ENCODE results near the gene NAV2.
"Not testable (repeated sequence)": the region's sequence is repeated elsewhere in the genome, so short reads cannot be mapped to it uniquely, and the experiment has no call there.

The NAV2 gene

DNA sequence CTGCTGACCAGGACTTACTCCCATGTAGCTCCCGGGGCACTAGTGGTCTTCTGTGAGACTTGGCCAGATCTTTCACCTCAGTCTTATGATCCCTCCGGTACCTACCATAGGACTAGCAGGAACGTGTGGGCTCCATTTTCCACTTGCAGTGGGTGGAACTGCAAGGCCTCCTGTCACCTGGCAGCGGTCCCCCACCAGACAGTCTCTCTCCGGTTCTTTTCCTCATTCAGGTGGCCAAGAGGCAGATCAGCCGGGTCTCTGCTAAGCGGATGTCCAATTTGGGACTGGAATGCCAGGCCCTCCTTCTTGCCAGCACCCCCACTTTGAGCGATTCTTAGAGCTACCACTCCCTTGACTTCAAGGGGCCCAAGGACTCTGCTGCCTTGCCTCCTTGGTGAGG, 158.9 kb downstream of the NAV2 start:
- no peak for DNase-seq

DNA sequence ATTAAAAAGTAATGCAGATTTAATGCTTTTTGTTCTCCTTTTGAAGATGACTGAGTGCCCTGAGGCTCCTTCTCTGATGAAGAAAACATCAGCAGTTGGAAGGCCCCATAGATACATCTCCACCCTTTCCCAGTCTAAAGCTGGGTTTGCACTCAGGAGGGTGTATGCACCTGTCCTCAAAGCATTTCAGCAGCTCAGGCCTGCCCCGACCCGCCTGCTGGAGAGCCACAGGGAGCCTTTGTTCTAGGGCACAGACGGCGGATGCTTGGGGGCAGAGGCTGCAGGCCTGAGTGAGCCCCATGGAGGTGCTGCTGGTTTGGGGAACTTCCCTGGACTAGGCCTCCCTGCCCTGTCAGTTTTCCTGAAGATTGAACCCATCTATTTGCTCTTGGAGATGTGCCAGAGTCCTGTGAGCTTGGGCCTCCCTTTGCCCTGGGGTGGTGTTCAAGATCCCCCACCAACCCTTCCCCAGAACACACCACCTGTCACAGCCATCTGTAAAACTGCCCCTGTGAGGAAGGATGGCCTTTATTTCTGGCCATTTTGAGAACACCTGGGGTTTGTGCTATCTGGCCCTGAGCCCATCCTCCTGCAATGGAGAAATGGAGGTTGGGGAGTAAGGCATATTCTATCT, 160.0 kb downstream of the NAV2 start:
- no peak for DNase-seq

DNA sequence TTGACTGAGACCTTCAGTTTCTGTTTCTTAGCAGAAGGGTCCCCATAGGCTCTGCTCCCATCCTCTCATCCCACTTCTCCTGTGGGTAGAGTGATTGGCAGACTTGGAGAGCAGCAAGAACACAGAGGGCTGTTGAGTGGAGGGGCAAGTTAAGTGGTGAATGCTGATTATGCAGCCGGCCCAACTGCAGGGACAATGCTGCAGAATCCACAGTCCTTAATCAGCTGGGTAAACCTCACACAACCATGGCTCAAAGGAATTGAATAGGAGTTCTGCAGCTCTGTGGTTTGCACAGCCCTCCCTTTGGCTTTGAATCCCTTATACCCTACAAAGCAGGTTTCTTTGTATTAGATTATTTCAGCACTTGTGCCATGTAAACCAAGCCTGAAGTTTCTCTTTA, 161.1 kb downstream of the NAV2 start:
- no peak for DNase-seq

DNA sequence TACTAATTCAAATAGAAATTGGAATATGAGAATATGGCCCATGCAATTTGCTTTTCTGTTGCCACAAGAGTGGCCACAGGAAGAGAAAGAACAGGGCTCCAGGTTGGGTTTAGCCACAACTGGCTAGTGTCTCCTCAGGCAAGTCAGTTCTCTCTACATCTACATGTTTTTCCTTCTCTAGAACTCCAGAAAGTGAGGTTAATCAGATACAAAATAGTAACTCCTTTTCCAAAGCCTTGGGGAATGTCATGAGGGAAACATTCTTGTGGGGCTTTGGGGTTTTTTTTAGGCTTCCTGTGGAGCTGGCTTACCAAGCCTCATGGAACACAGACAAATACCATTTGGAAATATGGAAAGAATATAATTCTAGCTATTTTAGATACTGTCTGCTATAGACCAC, 161.6 kb downstream of the NAV2 start:
- DNase-seq: no peak

DNA sequence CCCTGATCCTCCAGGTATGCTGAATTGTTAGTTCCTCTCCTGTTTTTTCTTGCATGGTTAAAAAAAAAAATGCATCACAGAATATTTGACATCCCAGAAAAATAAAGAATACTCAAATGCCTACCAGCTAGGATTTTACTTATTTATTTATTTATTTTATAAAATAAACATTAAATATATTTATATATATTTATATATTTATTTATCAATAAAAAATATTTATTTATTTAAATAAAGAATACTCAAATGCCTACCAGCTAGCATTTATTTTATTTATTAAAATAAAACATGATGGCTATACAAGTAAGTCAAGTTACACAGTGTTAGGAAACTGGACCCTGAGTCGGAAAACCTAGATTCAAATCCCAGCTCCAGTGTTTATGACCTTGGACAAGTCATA, 164.1 kb downstream of the NAV2 start:
- DNase-seq: no peak

DNA sequence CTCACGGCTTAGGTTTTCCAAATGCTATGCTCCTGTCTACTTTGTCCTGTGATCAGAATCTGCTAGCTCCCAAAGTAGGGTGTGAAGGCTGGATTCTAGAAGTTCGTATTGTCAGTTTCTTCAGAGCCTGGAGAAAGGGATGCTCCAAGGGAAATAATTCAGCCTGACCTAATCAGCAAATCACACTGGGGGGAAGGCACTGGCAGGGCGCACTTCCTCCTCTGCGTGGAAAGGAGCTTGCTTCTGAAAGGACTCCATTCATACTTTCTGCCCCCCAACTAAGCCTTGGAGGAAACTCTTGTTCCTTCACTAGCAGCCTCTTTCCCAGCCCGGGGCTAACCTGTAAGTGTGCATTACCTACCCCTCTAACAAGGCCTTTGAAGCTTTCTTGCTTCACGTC, 165.9 kb downstream of the NAV2 start:
- no peak for DNase-seq

DNA sequence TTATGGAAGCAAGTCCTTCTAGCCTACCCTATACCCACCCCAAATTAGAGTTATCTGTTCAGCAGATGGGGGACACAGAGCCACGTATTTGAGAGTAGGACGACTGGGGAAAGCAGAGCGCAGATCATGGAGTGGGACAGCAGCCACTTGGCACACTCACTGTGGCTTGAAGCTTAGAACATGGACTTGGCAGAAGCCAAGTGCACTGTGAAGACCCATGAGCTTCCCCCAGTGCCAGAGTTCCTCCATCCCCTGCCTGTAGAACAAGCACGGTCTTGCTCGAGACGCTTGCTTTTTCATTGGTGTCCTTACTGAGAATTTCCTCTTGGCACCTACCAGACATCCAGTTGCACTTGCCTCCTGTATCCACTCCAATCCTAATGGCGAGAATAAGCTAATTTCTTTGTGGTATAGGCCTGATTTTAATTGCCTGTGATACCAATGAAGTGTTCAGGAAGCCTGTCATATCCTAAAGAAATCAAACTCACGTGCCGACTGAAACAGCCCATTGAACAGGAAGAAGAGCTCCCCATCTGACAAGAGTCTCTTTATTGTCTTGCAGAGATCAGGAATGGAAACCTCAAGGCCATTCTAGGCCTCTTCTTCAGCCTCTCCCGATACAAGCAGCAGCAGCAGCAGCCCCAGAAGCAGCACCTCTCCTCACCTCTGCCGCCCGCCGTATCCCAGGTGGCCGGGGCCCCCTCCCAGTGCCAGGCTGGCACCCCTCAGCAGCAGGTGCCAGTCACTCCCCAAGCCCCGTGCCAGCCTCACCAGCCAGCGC, 166.9 kb downstream of the NAV2 start:
- no peak for DNase-seq

DNA sequence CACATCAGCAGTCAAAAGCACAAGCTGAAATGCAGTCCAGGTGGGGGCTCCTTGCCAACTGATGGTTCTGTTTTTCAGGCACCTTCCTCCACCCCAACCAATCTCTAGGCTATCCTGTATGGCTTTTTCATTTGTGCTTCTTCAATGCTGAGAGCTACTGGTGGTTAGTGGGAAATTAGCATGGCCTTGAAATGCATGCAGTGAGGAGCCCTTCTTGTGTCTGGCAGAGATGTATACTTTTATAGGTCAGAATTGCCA, 167.4 kb downstream of the NAV2 start:
- no peak for DNase-seq

DNA sequence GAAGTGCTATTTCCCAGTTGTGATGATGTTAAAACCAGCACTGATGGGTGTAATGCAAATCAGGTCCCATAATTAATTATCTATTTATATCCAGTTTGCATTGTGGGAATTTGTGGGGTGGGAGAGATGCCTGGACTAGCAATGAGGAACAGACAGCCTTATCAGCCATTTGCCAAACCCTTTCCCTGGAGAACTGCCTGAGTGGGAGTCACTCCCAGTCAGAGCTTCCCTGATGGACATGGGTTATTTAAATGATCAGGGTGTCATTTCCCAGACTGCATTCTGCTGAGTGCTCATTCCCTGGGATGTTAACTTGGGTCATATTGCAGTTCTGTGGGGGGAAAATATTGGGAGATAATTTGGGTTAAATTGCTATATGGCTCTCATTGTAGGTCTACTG, 168.5 kb downstream of the NAV2 start:
- DNase-seq: no peak

DNA sequence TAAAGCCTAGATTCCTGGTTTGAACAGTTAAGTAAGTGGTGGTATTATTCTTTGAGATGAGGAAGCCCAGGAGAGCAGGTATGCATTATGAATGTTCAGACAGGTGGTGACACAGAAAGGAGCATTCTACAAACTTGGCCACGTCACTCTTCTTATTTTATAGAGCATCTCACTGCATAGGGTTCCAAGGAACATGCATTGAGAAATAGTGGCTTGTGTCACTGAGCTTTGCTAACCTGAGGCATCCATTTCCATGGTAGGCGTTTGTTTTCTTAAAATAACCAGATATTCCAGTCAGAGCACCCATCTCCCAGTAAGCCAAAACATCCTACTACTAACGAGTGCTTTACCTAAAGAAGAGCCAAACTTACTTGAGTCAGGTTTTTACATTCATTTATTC, 169.7 kb downstream of the NAV2 start:
- no peak for DNase-seq

DNA sequence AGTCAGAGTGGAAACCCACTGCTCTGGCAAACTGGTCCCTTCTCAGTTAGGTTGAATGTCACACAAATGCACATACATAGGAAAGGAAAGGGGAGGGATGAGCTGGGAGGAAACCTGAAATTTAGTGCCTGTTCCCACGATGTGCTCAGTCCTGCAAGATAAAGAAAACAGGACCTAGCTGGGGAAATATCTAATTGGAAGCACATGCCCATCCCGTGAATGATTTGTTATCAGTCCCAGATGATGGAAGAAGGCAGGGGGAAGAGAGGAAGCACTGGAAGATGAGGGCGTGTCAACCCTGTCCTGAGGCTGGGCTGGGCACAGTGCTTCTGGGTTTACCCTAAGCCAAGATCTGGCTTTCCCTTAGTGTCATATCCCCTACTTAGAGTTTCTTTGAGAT, 173.9 kb downstream of the NAV2 start:
- no peak for DNase-seq

DNA sequence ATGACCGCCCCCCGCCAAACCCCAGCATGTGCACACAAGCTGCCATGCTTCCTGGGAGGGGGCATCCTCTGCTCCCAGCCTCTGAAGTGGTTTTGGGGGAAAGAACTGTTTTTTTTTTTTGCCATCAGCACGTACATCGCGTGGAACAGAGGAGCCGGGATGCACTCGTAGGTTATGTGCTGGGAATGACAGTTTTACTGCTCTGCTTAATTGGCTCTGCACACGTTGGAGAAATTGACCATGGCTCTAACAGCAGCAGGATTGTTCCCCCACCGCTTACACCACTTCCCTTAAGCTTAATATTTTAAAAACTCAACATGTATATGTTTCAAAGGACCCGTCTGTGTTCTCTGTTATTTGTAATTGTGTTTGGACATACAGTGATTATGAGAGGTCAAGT, 175.2 kb downstream of the NAV2 start:
- DNase-seq: no peak

DNA sequence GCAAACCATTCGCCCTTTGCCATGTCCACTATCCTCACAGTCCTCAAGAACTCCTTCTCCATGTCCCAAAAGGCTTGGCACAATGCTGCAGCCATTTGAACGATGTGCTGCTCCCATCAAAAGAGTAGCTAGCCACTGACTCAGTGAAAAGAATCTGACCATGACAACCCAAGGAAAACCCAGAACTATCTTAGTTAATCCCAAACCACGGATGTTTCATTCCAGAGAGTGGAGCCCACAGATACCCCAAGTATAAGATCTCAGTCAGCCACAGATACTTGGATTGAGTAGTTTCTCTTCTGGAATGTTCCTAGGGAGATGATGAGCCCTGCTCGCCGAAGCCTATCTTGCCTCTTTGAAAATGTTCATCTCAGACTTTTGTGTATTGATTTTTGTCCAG, 176.9 kb downstream of the NAV2 start:
- no peak for DNase-seq

DNA sequence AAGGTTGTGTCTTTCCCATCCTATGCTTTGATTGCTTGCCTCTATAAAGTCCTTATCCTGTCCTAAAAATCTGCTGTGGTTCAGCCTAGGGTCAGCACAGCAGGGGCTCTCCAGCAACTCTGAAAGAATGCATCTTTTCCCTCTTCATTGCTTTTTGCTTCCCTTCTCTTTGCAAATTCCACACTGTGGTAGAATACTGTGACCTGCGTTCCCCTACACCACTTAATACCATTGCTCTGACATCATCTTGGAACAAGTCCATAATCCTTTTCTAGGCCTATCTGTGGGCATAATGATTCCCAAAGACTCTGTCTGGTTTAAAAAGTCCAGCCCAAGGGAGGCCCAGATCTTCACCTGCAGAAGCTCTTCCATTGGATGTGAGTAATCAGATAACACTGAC, 177.7 kb downstream of the NAV2 start:
- DNase-seq: no peak

DNA sequence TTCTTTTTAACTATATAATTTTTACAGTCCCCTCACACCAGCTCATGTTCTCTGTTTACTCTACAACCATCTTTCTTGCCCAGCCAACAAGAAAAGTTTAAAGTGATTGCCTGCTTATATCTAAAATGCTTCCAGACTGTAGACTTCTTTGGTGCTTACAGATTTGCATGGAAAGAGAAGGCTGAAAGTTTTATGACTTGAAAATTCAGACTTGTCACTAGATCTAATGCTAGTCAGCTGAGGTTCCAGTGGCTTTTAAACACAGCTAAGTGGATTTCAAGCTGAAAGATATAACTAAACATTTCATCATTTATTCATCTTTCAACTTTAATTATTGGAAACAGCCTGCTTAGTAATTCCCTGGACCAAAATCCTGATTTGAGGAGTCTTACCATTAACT, 178.4 kb downstream of the NAV2 start:
- DNase-seq: no peak

DNA sequence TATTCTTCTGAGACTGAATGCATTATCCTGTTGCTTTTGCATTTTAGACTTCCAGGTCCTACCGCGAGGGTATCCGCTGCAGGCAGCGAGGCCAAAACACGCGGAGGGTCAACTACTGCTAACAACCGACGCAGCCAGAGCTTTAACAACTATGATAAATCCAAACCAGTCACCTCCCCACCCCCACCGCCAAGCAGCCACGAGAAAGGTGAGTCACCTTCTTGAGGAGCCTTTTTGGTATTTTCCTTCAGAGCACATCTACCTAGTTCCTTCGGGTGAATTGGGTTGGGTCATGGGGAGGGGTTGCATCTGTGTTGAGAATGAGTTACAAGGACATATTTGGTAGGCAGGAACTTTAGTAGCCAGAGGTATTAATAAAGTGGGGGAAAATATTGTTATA, 179.8 kb downstream of the NAV2 start:
- no peak for DNase-seq

DNA sequence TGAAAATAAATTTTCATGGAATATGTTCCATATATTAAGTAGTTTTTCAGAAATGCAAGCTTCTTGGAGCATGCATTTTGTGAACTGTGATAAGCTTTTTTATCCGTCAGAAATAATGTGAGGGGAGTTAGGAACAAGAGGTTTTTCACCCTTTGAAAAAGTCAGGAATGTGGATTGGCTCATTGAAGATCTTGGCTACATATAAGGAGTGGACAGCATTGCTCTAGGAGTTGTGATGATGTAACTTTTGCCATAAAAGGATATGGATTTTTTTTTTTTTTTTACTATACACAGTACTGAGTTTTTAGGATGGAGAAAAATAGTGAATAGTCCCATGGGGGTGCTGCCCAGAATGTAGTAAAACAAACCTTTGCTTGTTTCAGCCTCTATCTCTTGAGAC, 180.2 kb downstream of the NAV2 start:
- no peak for DNase-seq

DNA sequence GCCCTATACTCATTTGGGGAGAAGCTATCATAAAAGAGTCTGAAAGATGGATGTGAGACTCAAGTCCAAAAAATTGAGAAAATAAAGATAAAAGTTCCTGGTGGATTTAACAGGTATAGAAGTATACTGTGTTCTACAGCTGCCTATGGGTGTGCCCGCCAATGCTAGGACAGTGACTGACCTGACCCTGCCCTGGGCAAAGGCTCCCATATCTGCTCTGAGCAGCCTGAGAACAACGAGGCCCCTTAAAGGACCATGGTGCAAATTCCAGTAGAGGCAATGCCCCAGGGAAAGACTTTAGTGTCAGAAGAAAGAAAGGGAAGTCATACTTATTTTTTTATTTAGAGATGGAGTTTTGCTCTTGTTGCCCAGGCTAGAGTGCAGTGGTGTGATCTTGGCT, 181.8 kb downstream of the NAV2 start:
- no peak for DNase-seq

DNA sequence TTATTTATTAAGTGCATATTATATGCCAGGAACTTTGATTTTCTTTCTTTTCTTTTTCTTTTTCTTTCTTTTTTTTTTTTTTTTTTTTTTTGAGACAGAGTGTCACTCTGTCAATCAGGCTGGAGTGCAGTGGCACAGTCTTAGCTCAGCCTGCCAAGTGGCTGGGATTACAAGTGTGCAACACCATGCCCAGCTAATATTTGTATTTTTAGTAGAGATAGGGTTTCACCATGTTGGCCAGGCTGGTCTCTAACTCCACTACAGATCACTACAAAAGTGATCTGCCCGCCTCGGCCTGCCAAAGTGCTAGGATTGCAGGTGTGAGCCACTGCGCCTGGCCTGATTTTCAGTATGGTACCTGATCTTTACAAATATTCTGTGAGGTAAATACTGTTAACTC, 182.4 kb downstream of the NAV2 start:
- DNase-seq: not testable (repeated sequence)

DNA sequence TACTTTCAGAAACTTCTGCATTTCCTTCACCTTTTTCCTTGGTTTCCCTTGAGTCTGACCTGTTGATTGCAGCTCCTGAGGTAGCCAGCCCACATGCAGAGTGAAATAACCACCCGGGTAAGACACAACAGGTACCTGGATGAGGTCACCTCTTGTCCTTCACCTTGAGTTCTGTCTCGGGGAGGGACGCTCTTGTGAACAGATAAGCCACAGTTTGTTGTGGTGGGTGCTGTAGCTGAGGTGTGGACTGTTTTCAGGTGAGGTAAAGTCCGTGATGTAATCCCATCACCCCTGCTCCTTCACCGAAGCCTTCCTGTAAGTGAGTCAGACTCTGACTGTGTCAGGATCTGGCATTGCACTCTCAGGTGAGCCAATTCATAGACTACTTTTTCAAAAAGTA, 183.1 kb downstream of the NAV2 start:
- DNase-seq: no peak

DNA sequence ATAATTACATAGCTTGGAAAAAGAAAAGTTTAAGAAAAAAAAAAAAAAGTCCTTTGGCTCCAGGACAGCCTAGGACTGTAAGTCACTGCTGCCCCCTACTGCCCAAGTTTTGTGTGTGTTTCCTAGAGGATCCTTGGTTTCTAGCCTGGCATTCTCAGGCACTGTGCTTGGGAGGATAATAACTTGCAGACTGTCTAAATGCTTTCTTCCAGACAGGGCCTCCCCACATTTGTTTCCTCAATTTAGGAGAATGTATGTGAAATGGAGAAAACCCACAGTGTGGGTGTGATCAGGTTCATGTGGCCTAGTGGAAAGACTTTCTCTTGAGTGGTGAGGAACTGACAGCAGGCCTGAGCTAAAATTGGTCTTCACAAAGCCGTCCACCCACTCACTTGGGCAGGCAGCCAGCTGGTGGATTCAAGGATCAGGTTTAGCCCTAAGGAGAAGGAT, 191.0 kb downstream of the NAV2 start:
- DNase-seq: peak; percentile 16

DNA sequence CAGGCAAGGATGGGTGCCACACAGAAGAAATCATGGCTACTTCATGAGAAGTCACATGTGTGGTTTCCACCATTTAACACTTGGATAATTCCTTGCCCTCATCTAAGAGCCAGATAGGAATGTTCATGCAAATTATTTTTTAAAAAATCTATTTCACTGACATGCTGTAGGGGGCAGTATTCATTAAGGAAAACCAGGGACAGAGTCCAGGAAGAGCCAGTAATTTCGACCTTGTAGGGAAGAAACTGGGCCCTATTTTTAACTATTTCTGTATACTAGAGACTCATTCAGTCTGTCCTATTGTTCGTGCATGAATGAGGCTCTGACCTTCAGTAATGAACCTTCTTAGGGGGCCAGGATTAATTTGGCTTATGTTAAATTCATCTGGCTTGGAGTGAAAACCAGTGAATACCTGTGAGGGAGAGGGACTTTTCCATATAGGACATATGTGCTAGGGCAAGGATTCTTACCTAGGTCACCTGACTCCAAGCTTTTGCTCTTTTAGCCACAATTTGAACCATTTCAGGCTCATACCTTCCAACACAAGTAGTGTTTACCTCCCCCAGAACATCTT, 192.7 kb downstream of the NAV2 start:
- DNase-seq: no peak

DNA sequence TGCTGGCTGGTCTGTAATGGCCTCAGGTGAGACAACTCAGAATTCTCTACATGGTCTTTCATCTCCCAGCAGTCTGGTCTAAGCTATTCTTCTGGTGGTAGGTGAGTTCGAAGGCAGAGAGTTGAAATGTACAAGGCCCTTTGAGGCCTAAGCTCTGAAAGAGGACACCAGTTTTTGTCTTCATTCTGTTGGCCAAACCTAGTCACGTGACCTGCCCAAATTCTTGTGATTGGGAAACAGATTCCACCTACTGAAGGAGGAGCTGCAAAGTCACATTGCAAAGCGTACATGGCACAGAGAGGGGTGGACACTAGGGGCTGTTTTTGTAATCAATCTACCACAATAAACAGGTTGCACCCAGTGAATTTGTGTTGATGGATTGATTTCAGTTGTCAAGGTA, 193.5 kb downstream of the NAV2 start:
- DNase-seq: no peak

DNA sequence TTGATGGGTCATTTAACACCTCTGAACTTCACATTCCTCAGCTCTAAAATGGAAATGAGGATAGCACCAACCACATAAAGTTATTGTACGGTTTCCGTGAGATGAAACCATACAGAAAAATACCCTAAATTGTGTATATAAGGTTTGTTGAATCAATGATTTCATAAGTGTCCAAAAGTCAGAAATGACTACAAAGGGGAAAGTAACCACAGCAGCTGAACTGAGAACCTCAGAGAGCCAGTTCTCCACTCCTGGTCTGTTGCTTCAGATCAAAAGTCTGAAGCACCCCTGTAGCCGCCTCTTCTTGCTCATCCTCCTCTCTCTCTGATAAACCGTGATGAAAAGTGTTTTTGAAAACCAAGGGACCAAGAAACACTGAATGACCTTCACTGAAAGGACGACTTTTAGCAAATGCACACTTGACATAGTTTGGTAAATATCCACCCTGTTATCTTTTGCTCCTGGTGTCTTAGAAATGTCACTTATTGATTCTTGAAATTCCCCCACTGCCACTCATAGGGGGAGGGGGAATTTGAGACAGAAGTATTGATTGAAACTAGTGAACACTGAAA, 194.5 kb downstream of the NAV2 start:
- DNase-seq: no peak

DNA sequence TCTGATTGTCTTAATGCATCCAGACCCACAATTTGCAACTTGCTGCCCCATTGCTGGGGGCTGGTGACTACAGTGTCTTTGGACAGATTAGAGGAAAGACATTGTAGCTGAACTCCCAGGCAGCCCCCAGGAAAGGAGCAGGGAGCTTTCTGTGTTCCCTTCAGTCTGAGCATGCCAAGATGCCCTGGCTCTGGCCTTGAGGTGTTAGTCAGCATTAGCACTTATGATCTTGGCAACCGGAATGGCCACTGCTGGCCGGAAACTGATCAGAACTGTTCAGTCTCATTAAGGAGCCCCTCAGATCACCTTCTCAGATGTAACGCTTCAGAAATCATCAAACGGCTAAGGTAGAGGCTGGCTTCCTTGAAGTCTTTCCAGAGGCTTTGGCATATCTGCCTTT, 195.2 kb downstream of the NAV2 start:
- no peak for DNase-seq

All from activated gamma-delta T cell treated with Interleukin-2 at 50 U/mL for 16 hours (primary cell).